Activated T-cell treated with anti-CD3 and anti-CD28 coated beads, Interleukin-2, amount 50 U/mL, for 72 hours (primary cell): ENCODE data around the gene RAET1G. TPM values are rescaled to one million over a fixed set of nuclear protein-coding genes. Genes with fewer than 3 reads are reported as not detected.
"Not testable (repeated sequence)": the region's sequence is repeated elsewhere in the genome, so short reads cannot be mapped to it uniquely, and the experiment has no call there.

Source experiments
- ATAC-seq, 2 donors: fragments of 150-1000 bp; cut with Tn5 transposase; replicated peaks in 1 of 2; 2 replicates each; pipeline ENCODE4 v1.10.0; 2021; ENCODE audit warnings: moderate library complexity in 2 of 2, mild to moderate bottlenecking in 1 of 2
- DNase-seq, 2 donors: peaks; one replicate each; pipeline ENCODE4 v3.0.0; 2021 to 2022; ENCODE audit warnings: mixed read lengths in 1 of 2
- H3K27ac Mint-ChIP-seq: one replicate; pipeline ENCODE4 v1.8.0; 2022; ENCODE audit warnings: mild to moderate bottlenecking, moderate library complexity, mixed read lengths
- H3K27me3 Mint-ChIP-seq: one replicate; pipeline ENCODE4 v1.8.0; 2022; ENCODE audit warnings: low read depth, mixed read lengths
- H3K36me3 Mint-ChIP-seq, 2 donors: one replicate each; pipeline ENCODE4 v1.8.0; 2022; ENCODE audit warnings: mixed read lengths in 2 of 2, mild to moderate bottlenecking in 1 of 2; ENCODE audit not compliant: insufficient read depth in 2 of 2
- H3K4me1 Mint-ChIP-seq: one replicate; pipeline ENCODE4 v1.8.0; 2022; ENCODE audit warnings: low read depth, mixed read lengths
- H3K4me3 Mint-ChIP-seq, 2 donors: one replicate each; pipeline ENCODE4 v1.8.0; 2022; ENCODE audit warnings: mild to moderate bottlenecking in 2 of 2, mixed read lengths in 2 of 2, moderate library complexity in 2 of 2
- H3K9me3 Mint-ChIP-seq, 2 donors: one replicate each; pipeline ENCODE4 v1.8.0; 2022; ENCODE audit warnings: mixed read lengths in 2 of 2
- total RNA-seq, 2 donors: library from RNA; stranded (reverse); gene quantifications; one replicate each; pipeline ENCODE4 v1.2.3, GENCODE V29; 2022

Gene RAET1G
- total RNA-seq, 2 donors from 2014 or later = not detected

DNA sequence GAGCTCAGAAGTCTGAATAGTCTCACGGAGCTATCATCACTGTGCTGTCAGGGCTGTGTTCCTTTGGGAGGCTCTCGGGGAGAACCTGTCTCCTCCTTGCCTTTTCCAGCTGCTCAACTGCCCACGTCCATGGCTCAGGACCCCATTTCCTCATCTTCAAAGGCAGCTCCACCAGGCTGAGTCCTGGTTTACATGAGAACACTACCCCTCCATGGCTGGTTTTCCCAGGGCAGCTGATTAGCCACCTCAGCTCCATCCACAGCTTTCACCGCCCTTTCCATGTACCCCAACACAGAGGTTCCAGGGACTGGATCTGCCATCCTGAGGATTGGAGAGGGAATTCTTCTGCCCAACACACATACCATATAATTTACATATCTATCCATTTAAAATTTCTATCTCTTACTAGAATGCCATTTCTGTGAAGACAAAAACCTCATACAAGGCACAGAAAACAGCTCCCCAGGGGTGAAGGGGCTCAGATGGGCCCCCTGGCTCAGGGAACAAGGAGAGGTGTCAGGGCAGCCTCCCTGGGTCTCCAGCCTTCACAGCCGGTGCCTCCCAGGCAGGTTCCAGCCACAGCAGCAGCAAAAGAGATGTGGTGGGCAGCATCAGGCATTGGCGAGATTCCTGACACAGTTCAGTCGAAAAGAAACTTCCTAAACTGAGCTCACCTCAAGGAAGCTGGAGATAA, 22.8 kb downstream of the RAET1G start:
- no peak overlapping the region for H3K27ac Mint-ChIP-seq
- H3K27me3 Mint-ChIP-seq = peaks cover 6% of the 10 kb centered on the region
- no peak overlapping the region for H3K4me3 Mint-ChIP-seq
- peaks cover 15% of the 10 kb centered on the region for H3K4me1 Mint-ChIP-seq
- H3K36me3 Mint-ChIP-seq = no peaks in the 10 kb centered on the region
- no peaks in the 10 kb centered on the region for H3K9me3 Mint-ChIP-seq
- ATAC-seq (no peak), DNase-seq (no peak)

DNA sequence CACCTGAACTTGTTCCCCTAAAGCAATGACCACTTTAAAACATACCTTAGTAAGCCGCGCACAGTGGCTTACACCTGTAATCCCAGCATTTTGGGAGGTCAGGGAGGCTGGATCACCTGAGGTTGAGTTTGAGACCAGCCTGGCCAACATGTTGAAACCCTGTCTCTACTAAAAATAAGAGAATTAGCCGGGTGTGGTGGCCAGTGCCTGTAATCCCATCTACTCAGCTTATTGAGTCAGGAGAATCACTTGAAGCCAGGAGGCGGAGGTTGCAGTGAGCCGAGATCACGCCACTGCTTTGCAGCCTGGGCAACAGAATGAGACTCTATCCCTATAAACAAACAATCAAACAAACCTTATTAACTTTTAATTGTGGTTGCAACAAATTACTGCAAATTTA, 23.4 kb downstream of the RAET1G start:
- H3K9me3 Mint-ChIP-seq = no peaks in the 10 kb centered on the region
- H3K27ac Mint-ChIP-seq = no peak overlapping the region

DNA sequence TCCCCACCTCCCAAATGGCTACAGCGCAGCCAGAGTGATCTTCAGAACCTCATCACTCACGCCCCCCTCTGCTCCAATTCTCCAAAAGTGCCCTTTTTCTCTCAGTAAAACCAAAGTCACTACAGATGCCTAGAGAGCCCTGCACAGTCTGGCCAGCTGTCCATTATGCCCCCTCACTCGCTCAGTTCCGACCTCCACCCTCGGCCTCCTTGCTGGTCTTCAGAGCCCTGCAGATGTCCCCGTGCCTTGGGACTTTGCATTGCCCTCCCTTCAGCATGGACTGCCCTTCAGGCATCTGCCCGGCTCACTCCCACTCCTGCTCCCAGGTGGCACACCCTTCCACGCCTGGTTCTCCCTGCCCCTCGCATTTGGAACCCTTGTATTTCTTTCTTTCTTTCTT, 24.0 kb downstream of the RAET1G start:
- Mint-ChIP-seq H3K36me3 (no peaks in the 10 kb centered on the region), H3K4me3 (no peak overlapping the region), H3K9me3 (no peaks in the 10 kb centered on the region), H3K4me1 (peaks cover 15% of the 10 kb centered on the region), H3K27ac (no peak overlapping the region), H3K27me3 (peaks cover 17% of the 10 kb centered on the region)
- no peak for DNase-seq
- ATAC-seq = no peak

More for the DNA sequence above, 23.4 kb downstream of the RAET1G start:
- Mint-ChIP-seq H3K4me1 (peaks cover 15% of the 10 kb centered on the region), H3K27me3 (peaks cover 11% of the 10 kb centered on the region), H3K36me3 (no peaks in the 10 kb centered on the region), H3K4me3 (no peak overlapping the region)
- no peak for DNase-seq
- ATAC-seq = no peak

DNA sequence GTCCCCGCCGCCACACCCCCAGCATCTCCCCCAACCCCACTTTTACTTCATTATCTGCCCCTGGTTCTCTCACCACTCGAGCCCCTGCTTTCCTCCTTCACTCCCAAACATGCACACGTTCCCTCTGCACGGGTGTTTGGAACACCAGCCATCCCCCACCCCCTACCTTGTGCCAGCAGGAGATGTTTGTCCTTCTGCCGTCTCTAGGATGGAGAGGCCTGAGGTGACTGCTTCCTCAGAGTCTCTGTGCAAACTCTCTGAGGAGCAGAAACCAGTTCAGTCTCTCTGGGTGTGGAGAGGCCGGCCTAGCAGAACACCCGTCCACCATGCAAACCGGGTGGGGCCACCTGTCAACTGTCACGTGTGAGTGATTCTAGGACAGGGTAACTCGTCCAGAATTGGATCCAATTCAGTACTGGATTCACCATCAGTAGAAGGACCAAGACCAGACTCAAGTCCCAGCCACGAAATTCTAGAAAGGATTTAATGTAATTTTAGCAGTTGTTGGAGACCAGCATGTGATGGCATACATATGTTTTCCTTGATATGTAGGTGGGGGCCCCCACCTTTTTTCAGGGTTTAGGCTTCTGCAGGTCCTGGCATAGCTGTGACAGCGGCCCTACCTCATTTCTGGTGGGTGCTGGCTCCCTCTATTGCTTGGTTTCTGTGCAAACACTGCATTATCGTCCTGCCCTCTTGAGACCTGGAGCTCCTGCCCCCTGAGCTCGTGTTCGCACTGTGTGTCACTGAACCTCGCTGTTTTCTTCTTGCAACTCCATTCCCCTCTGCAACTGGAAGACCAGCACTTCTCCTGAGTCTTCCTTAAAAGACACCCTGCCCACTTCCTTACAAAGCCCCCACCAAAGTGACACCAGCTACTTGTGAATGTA, 24.8 kb downstream of the RAET1G start, which contains the start of gene RAET1E:
TSS of gene RAET1E (minus strand) at position 259 of the 890 bp plus-strand sequence. CDS start 7,212 bp downstream, outside the sequence.
- no peak for ATAC-seq
- Mint-ChIP-seq H3K36me3 (no peaks in the 10 kb centered on the region), H3K9me3 (no peaks in the 10 kb centered on the region)

DNA sequence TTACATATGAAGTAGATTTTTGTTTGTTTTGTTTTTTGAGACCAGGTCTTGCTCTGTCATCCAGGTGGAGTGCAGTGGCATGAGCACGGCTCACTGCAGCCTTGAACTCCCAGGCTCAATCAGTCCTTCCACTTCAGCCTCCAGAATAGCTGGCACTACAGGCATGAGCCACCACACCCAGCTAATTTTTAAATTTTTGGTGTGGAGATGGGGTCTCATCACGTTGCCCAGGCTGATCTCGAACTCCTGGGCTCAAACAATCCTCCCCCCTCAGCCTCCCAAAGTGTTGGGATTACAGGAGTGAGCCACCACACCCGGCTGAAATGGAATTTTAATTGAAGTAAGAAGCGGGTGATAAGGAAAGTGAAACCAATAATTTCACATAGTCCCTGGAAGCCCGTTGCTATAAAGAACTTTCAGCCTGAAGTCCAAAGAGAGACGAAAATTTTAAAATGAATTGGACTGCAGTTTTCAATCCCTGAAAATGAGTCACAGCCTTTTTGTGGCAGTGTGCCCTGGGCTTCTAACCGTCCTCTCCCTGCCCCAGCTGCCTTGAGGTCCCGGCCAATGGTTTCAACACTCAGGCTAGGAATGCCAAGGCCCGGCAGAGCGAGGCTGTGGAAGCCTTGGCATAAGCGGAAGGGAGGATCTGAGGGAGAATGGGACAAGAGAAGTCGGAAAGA, 25.8 kb downstream of the RAET1G start:
- no peak for ATAC-seq
- peaks cover 30% of the 10 kb centered on the region for H3K27me3 Mint-ChIP-seq
- H3K4me3 Mint-ChIP-seq = no peak overlapping the region
- no peak for DNase-seq
- H3K9me3 Mint-ChIP-seq = no peaks in the 10 kb centered on the region
- H3K27ac Mint-ChIP-seq = no peak overlapping the region
- no peaks in the 10 kb centered on the region for H3K36me3 Mint-ChIP-seq
- peaks cover 15% of the 10 kb centered on the region for H3K4me1 Mint-ChIP-seq

More for the DNA sequence above, 24.8 kb downstream of the RAET1G start, which contains the start of gene RAET1E:
- Mint-ChIP-seq H3K4me1 (peaks cover 15% of the 10 kb centered on the region), H3K4me3 (no peak within 1 kb of the TSS), H3K27ac (no peak within 1 kb of the TSS), H3K27me3 (peaks cover 25% of the 10 kb centered on the region)
- DNase-seq = no peak

DNA sequence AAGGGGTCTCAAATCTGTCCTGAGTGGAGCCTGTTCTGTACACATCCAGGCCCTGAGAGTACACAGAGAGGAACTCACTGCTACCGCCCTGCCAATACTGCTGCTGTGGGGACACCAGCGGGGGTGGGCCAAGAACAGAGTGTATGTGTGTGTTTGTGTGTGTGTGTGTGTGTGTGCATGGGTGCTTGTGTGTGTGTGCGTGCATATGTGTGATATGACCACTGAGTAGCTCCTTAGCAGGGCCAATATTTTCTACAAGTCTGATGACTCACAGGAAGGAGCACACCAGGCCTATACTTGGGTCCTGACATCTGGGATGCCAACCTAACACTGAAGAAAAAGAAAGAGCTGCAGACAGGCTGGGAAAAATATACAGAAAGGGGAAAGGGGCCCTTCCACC, 26.4 kb downstream of the RAET1G start:
- Mint-ChIP-seq H3K9me3 (no peaks in the 10 kb centered on the region), H3K4me1 (peaks cover 15% of the 10 kb centered on the region), H3K4me3 (no peak overlapping the region), H3K27me3 (peaks cover 30% of the 10 kb centered on the region), H3K27ac (no peak overlapping the region), H3K36me3 (no peaks in the 10 kb centered on the region)
- peak in 1 of 2 donors; percentile 35 for ATAC-seq
- no peak for DNase-seq

DNA sequence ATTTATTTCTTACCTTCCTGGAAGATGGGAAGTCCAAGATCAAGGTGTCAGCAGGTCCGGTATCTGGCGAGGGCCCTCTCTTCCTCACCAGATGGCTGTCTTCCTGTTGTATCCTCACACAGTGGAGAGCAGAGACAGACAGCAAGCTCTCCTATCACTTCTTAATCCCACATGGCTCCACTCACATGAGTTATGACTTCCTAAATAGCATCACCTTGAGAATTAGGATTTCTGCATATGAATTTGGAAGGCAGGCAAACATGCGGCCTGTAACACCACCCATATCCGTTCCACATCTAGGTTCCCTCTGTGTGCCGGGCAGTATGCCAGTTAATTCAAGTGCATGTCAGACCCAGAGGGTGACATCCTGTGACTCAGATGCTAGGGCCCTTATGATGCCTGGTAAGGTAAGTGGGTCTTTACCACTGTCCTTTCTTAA, 27.1 kb downstream of the RAET1G start:
- no peak overlapping the region for H3K27ac Mint-ChIP-seq
- H3K27me3 Mint-ChIP-seq = peaks cover 30% of the 10 kb centered on the region
- no peaks in the 10 kb centered on the region for H3K9me3 Mint-ChIP-seq
- peaks cover 15% of the 10 kb centered on the region for H3K4me1 Mint-ChIP-seq
- peak overlapping the region in 1 of 2 donors; percentile 24 for H3K4me3 Mint-ChIP-seq
- H3K36me3 Mint-ChIP-seq = no peaks in the 10 kb centered on the region
- DNase-seq (peak; percentile 61 to 65), ATAC-seq (peak; percentile 98 to 99)

DNA sequence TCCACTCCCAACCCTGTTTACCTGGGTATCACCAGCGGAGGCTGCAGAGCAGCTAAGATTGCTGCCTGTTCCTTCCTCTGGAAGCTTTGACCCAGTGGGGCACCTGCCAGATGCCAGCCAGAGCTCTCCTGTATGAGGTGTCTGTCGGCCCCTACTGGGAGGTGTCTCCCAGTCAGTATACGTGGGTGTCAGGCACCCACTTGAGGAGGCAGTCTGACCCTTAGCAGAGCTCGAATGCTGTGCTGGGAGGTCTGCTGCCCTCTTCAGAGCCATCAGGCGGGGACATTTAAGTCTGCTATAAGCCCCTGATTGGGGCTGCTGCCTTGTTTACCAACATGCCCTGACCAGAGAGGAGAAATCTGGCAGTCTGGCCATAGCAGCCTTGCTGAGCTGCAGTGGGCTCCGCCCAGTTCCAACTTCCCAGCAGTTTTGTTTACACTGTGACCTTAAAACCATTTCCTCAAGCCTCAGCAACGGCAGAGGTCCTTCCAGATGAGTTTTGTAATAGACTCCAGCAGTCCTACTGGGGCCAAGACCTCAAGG, 27.8 kb downstream of the RAET1G start:
- peaks cover 35% of the 10 kb centered on the region for H3K27me3 Mint-ChIP-seq
- H3K36me3 Mint-ChIP-seq = no peaks in the 10 kb centered on the region
- no peak overlapping the region for H3K27ac Mint-ChIP-seq
- no peak overlapping the region for H3K4me3 Mint-ChIP-seq
- ATAC-seq (no peak), DNase-seq (no peak)
- no peaks in the 10 kb centered on the region for H3K9me3 Mint-ChIP-seq
- H3K4me1 Mint-ChIP-seq = peaks cover 15% of the 10 kb centered on the region

DNA sequence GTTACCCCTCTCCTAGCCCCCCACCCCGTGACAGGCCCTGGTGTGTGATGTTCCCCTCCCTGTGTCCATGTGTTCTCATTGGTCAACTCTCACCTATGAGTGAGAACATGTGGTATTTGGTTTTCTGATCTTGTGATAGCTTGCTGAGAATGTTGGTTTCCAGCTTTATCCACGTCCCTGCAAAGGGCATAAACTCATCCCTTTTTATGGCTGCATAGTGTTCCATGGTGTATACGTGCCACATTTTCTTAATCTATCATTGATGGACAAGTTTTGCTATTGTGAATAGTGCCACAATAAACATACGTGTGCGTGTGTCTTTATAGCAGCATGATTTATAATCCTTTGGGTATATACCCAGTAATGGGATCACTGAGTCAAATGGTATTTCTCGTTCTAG, 31.1 kb downstream of the RAET1G start:
- H3K27me3 Mint-ChIP-seq = peaks cover 38% of the 10 kb centered on the region
- H3K9me3 Mint-ChIP-seq, H3K27ac Mint-ChIP-seq, DNase-seq, H3K4me3 Mint-ChIP-seq, H3K36me3 Mint-ChIP-seq, ATAC-seq: not testable (repeated sequence)
- H3K4me1 Mint-ChIP-seq = peaks cover 13% of the 10 kb centered on the region

DNA sequence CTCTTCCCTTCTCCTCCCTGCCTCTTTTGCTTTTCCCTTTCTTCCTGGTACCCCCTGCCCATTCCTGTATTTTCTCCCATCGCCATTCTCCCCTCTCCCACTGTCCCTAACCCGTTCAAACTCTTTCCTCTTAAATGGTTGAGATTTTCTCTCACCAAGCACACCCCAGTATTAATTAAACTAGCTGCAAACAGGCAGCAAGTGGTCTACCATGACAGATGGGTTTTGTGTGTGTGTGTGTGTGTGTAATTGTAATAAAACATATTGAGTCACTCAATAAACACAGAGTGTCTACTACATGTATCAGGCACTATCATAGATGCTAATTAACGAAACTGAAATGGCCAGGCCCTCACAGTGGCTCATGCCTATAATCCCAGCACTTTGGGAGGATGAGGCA, 31.7 kb downstream of the RAET1G start:
- Mint-ChIP-seq H3K4me1 (peaks cover 7% of the 10 kb centered on the region), H3K27me3 (peaks cover 38% of the 10 kb centered on the region), H3K36me3 (no peaks in the 10 kb centered on the region), H3K27ac (no peak overlapping the region), H3K9me3 (no peaks in the 10 kb centered on the region), H3K4me3 (no peak overlapping the region)
- ATAC-seq (no peak), DNase-seq (no peak)

DNA sequence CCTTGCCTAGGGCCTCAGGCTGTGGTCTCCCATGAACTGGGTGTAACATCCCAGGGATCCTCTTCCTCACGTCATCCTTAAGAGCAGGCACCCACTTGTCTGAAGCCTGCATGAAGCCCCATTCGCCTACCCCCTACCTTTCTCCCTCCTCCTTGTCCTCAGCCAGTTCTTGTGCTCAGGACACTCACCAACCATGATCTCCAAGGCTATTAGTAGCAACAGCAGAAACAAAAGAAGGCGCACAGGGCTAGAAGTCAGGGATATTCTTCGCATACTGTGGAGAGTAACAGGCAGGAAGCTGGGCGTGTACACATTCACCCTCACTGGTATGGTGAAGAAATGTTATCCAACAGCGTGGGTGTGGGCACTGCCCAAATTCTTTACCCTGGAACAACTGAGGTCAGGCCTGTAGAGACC, 32.3 kb downstream of the RAET1G start:
- Mint-ChIP-seq H3K36me3 (no peaks in the 10 kb centered on the region), H3K27me3 (peaks cover 38% of the 10 kb centered on the region), H3K4me1 (peaks cover 1% of the 10 kb centered on the region), H3K9me3 (no peaks in the 10 kb centered on the region), H3K27ac (no peak overlapping the region), H3K4me3 (no peak overlapping the region)
- DNase-seq = no peak
- ATAC-seq = no peak

DNA sequence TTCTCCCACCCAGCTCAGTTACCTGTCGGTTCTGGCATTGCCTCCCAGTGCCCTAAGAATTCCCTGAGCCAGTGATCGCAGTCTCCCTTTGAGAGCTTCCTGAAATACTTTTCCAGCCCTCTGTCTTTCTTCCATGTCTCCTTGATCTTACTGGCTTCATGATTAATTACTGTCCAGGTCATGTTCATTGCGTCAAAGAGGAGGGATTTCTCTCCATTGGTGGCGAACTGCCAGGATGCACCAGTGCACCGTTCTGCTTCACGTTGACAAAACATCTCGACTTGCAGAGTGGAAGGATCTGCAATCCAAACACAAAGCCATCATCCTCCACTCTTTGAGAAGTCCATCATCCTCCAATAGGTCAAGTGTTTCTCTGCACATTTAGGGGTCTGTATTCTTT, 33.6 kb downstream of the RAET1G start:
- DNase-seq (no peak), ATAC-seq (no peak)
- Mint-ChIP-seq H3K4me3 (no peak overlapping the region), H3K27ac (no peak overlapping the region), H3K36me3 (no peaks in the 10 kb centered on the region), H3K9me3 (no peaks in the 10 kb centered on the region), H3K4me1 (no peaks in the 10 kb centered on the region), H3K27me3 (peaks cover 31% of the 10 kb centered on the region)

DNA sequence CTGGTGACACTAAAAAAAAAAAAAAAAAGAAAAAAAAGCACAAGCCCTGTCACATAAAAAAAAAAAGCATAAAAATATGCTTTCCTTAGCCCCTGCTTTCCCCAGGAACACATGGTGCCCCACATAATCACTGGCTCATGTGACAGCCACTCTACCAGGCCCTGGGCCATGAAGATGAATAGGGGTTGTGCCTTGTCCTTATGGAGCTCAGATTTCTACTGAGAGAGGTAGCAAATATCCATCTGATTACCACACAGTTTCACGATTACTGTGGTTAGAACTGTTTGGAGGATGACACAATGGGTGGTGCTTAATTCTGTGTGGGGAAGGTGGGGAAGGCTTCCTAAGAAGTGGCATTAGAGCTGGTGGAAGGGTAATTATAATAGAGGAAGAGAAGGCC, 34.3 kb downstream of the RAET1G start:
- Mint-ChIP-seq H3K4me3 (no peak overlapping the region), H3K9me3 (no peaks in the 10 kb centered on the region), H3K4me1 (no peaks in the 10 kb centered on the region), H3K27me3 (peaks cover 29% of the 10 kb centered on the region), H3K27ac (no peak overlapping the region), H3K36me3 (no peaks in the 10 kb centered on the region)
- no peak for ATAC-seq
- DNase-seq = no peak
